Measurements from ENCODE around the gene CAMKV.

The CAMKV gene

DNA sequence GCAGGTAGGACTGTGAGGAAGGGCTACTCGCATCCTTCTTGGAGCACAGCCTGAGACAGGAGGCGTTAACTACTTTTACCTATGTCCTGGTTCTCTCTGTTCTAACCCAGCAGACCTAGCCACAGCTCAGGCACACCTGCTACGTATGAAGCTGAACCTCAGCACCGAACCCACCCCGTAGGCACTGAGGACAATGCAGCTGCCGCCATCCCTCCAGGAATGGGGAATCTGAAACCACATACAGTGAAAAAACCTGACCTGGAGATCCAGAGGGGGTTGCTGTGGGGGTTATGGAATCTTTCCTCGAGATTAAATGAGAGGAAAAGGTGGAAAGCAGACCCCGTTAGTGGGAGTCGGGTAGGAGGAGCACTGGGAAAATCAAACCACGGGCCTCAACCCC is 19.6 kb upstream of the CAMKV start:
- no peak overlapping the region for H3K4me3 ChIP-seq (ENCODE audit: low read depth, low read length)
- TF ChIP-seq, protein P1, sequence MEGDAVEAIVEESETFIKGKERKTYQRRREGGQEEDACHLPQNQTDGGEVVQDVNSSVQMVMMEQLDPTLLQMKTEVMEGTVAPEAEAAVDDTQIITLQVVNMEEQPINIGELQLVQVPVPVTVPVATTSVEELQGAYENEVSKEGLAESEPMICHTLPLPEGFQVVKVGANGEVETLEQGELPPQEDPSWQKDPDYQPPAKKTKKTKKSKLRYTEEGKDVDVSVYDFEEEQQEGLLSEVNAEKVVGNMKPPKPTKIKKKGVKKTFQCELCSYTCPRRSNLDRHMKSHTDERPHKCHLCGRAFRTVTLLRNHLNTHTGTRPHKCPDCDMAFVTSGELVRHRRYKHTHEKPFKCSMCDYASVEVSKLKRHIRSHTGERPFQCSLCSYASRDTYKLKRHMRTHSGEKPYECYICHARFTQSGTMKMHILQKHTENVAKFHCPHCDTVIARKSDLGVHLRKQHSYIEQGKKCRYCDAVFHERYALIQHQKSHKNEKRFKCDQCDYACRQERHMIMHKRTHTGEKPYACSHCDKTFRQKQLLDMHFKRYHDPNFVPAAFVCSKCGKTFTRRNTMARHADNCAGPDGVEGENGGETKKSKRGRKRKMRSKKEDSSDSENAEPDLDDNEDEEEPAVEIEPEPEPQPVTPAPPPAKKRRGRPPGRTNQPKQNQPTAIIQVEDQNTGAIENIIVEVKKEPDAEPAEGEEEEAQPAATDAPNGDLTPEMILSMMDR (IDR thresholded peaks at IDR 0.05; ENCODE audit: insufficient read depth, low read depth, low read length, missing control alignments), result no peak
- no peak for DNase-seq (ENCODE audit: low read depth)

DNA sequence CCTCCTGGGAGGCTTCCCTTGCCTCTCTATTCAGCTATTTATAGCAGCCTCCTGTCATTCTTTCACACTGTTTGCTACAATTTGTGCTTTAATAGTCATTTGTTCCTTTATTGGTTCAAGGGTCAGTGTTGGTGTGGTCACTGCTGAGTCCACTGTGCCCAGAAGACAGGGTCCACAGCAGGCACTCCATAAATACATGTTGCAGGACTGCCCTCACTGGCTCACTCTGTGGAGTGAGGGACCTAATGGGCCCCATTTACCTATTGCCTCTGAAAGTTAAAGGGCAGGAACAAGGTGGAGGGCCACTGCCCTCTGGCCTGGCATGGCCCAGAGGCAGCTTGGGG is 17.2 kb upstream of the CAMKV start:
- TF ChIP-seq, protein P1 (IDR thresholded peaks at IDR 0.05; ENCODE audit: insufficient read depth, low read depth, low read length, missing control alignments), result no peak
- no peak overlapping the region for H3K4me3 ChIP-seq (ENCODE audit: low read depth, low read length)
- DNase-seq (ENCODE audit: low read depth), result no peak

DNA sequence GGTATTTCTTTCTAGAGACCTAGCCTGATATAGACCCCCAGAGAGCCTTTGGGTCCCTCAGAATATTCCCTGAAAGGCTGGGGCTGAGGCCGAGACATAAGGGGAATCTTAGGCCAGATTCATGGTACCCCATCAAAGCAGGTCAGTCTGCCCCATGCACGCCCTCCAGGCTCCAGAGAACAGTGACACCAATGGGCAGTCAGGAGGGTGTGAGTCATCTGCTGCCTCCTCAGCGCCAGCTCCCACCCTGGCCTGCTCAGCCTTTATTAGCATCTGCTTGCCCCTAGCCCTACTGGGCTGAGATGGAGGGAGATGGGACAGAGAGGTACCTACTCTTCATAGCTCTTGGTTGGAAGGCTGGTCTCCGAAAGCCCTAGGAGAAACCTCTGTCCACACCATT is 14.3 kb upstream of the CAMKV start:
- no peak overlapping the region for H3K4me3 ChIP-seq (ENCODE audit: low read depth, low read length)
- TF ChIP-seq, protein P1 (IDR thresholded peaks at IDR 0.05; ENCODE audit: insufficient read depth, low read depth, low read length, missing control alignments), result no peak
- no peak for DNase-seq (ENCODE audit: low read depth)

DNA sequence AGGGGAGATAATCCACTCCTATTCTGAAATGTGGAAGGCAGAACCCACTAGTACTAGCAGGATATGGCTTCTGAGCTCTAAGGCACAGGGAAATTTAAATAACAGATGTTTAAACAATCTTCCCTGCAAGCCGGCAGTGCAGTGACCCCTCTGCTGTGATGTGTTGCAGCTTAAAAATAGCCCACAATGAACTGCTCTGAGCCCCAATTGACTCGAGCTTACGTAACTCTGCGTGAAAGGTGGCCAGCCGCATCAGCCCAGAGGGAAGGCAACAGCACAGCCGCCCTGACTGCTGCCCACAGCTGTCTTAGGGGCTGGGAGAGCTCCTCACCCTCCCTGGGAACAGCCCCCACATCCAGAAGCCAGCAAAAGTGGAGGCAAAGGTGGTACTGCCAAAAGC is 12.5 kb upstream of the CAMKV start:
- DNase-seq (ENCODE audit: low read depth), result no peak
- TF ChIP-seq, protein P1 (IDR thresholded peaks at IDR 0.05; ENCODE audit: insufficient read depth, low read depth, low read length, missing control alignments), result no peak
- H3K4me3 ChIP-seq (ENCODE audit: low read depth, low read length), result no peak overlapping the region

DNA sequence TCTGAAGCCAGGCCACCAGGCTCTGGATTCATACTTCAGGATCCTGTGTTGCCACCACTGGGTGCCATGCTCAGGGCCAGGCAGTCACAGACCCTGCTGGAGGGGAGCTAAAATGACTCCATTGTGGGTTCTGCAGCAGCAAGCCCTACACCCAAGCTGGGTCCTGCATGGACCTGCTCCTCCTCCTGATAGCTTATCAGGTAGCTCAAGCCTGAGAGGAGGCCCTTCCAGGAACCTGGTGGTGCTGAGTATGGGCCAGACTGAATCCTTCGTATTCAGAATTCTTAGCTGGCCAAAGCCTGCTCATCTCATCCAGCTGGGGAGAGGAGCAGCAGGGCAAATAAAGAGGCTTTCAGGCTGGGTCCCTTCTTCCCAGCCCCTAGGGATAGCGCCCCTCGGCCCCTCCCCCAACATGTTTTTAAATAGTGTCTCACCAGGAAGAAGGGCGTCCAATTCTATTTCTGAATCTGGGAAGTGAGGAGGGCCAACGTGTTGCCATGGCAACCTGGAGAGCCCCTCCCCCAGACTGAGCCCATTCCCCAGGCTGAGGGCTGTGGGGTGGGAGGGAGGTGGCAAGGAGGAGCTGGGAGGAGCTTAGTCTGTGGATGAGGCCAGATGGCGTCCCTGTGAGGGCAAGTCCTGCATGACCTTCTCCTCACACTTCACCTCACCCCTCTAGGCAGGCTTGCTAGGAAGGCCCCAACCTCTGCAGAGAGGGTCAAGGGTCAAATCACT is 11.0 kb upstream of the CAMKV start:
- TF ChIP-seq, protein P1 (IDR thresholded peaks at IDR 0.05; ENCODE audit: insufficient read depth, low read depth, low read length, missing control alignments), result no peak
- no peak overlapping the region for H3K4me3 ChIP-seq (ENCODE audit: low read depth, low read length)
- DNase-seq (ENCODE audit: low read depth), result no peak

DNA sequence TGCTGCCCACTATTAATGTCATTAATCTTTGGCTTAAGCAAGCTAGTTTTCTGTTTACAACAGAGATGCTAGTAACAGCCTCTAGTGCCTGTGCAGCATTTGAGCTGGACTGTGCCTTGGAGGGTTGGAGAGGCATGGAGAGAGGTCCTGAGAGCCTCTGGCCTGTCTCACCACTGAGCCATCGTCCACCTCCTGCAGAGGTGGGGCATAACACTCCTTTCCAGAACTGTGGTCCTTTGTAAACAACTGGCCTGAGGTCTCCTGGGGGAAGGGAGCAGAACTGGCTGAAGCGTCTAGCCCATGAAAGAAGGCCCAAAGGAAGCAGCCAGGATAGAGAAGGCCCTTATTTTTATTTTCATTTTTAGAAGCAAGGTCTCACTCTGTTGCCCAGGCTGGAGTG is 10.0 kb upstream of the CAMKV start:
- H3K4me3 ChIP-seq (ENCODE audit: low read depth, low read length), result no peak overlapping the region
- TF ChIP-seq, protein P1 (IDR thresholded peaks at IDR 0.05; ENCODE audit: insufficient read depth, low read depth, low read length, missing control alignments), result no peak
- no peak for DNase-seq (ENCODE audit: low read depth)

DNA sequence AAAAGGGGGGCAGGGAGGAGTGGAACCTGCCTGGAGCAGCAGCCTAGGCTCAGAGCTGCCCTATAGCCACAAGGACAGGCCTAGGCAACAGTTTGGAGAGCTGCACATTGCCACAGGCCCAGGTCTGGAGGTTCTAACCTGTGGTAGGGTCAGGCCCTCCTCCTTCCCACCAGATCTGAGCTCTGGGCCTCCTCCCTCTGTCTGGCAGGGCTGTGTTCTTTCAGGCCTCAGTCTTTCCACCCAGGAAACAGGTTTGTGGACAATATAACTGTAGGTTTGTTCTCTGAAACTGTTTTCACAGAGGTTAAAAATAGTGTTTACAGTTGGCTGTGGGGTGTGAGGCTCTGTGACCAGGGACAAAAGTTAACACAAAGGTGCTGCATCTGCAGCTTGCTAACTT is 9.0 kb upstream of the CAMKV start:
- DNase-seq (ENCODE audit: low read depth), result no peak
- TF ChIP-seq, protein P1 (IDR thresholded peaks at IDR 0.05; ENCODE audit: insufficient read depth, low read depth, low read length, missing control alignments), result no peak

More for the DNA sequence above, 9.0 kb upstream of the CAMKV start:
- no peak overlapping the region for H3K4me3 ChIP-seq (ENCODE audit: low read depth, low read length)

Measured in GM12865 (cell line).